Stimulated activated CD8-positive, alpha-beta memory T cell treated with anti-CD3 and anti-CD28 coated beads, Interleukin-7, amount 100 ng/mL, for 48 hours (primary cell): ENCODE results near the gene GOLGA3.

ENCODE experiments used
- DNase-seq, 2 donors: peaks; one replicate each; pipeline ENCODE4 v3.0.0-alpha.2; 2020; ENCODE audit warnings: low read depth in 1 of 2; ENCODE audit errors: extremely low read depth in 1 of 2

Gene GOLGA3

DNA sequence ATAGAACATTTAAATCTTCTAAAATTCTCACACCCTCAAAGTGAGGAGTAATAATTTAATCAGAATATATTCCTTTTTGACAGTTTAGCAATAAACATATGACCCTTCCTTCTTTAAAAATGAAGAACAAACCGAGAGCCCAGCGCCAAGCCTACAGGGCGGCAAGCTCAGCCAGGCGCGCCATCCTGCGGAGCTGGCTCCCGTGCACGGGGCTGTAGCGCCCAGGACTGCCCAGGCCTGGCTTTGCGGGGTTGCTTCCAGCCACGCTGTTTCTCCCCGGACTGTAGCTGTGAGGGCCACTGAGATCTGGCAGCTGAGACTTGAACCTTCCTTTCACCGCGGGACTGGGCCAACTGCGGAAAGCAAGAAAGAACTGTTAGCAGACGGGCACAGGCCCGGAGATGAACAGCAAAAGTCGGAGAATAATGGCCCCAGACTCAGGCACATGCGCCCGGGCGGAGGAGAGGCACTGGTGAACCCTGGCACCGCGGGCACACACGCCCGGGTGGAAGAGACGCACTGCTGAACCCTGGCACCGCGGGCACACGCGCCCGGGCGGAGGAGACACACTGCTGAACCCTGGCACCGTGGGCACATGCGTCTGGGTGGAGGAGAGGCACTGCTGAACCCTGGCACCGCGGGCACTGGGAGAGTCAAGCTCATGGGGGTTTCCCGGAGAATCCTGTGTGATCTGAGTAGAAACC lies 101.4 kb downstream of the GOLGA3 start:
- no peak for DNase-seq

DNA sequence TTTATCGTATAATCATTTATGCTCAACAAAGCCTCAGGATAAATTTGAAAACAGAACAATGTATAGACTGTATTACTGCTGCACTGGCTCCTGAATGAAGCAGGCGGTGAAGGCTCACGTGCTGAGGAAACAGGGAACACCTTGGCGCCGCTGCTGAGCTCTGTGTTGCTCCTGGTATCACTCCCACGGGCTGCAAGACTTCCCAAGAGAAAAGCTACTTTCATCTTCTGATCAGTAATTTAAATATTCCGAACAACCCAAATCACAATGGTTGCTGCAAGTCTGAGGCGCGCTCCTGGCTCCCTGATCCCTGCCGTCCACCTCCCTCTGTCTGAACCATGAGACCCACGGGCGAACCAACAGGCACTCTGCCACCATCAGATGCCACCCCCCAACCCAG lies 102.3 kb downstream of the GOLGA3 start:
- DNase-seq: no peak

DNA sequence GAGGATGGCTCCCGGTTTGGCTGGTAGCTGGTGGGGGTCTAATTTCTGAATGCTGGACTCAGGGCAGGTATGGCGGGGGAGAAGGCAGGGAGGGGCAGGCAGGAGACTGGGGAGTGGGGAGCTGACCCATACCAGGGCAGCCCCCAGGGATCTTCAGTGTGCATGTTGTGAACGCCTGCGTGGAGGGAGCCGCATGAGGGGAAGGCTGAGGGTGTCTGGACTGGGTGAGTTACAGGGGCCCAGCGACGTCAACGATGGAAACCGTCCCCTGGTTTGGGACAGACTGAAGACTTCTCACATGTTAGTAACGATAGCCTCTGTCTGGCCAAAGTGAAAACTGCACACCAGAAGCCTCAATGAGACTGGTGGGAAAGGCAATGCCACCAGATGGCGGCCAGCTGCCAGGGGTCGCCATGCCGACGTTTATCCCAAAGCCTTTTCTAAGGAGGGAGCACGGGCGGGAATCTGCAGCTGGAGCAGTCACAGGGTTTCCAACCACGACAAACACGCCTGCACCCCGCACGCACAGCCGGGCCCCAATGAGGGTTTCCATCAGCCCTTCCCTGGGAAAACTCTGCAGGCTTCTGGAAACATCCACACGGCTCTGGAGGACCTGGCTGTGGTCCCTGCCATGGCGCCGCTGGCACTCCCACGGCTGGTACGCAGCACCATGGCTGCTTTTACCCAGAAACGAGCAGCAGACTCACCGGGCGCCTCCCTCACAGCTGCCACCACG lies 104.0 kb downstream of the GOLGA3 start:
- no peak for DNase-seq

DNA sequence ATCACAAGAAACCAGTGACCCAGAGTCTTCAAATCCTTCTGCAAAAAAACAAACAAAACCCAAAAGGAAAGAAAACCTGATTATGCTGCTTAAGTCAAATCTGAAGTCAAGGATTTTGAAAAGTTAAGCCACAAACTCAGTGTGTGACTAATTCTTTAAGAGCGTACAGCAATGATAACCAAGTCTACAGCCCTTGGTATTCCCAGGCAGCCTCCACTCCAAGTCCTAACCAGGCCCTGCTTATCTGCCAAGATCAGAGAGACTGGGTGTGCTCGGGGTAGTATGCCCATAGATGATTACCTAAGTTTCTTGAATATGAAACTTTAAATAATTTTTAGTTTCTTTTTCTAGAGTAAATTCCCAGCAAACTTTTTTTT lies 104.9 kb downstream of the GOLGA3 start:
- DNase-seq: no peak

DNA sequence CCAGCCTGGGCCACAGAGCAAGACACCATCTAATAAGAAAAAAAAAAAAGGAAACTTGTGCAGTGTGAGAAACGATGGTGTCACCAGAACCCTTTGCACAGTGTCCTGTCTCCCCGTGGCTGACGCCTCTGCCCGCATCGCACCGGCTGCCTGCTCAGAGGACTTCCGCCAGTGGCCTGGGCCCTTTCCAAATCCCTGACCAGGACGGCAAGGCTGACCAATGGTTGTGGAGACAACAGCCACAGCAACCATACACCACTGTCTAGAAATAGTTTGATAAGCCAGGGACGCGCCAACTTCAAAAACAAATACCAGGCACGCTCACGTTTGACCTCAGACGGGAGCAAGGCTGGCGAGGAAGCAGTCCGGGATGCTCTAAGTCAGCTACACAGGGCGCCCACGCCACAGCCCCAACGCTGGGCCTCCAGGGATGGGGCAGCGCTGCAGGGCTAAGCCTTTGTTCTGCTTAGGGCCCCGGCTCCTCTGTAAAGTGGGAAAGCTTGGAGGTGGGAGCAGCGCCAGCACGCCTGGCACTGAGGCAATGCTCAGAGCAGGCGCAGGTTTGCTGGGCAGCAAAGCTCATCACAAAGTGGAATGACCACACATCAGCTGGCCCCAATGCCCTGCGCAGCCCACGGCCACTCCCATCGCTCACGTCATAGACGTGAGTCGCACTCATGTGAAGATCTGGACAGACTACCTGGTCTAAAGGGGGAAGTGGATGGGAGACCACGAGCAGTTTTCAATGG lies 105.5 kb downstream of the GOLGA3 start:
- DNase-seq: no peak

DNA sequence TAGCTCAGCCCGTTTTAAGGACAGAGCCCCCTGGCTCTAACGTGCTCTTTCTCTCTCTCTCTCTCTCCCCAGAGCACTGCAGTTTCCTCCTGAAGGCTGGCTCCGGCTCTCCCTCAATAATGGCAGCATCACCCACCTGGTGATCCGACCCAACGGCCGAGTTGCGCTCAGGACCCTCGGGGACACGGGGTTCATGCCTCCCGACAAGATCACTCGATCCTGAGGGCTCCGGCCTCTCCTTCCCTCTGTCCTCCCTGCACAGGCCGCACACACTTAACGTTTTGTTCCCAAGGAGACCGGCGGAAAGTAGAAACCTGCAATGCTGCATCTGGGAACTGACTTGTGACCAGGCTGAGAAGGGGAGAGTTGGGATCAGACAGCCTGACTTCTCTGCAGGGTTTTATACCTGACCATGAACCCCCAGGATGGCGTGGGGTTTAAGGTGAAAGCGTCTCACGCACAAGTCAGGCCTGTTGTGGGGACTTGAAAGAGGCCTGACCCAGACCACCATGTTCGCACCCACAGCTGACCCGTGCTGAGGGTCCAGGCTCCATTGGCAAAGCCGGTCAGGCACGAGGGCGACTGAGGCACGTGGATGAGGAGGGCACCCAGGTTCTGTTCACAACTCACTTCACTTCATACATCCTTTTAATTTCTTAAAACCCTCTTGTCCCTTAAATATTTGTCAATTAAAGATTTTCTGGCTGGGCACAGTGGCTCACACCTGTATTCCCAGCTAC lies 107.9 kb downstream of the GOLGA3 start:
- DNase-seq: no peak

DNA sequence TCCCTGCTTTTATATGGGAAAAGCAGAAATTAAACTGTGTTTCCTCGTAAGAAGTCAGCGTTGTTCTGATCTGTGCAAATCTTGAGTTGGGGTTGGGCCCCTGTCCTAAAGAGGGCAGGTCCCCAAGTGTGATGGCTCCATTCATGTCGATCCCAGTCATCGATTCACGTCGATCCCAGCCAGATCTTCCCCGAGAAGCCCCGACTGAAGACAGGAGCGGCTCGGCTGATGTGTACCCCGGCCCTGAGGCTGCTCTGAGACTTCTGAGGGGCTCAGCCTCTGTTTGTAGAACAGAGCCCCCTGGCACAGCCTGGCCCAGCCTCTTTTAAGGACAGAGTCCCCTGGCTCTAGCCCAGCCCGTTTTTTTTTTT lies 108.7 kb downstream of the GOLGA3 start:
- no peak for DNase-seq

DNA sequence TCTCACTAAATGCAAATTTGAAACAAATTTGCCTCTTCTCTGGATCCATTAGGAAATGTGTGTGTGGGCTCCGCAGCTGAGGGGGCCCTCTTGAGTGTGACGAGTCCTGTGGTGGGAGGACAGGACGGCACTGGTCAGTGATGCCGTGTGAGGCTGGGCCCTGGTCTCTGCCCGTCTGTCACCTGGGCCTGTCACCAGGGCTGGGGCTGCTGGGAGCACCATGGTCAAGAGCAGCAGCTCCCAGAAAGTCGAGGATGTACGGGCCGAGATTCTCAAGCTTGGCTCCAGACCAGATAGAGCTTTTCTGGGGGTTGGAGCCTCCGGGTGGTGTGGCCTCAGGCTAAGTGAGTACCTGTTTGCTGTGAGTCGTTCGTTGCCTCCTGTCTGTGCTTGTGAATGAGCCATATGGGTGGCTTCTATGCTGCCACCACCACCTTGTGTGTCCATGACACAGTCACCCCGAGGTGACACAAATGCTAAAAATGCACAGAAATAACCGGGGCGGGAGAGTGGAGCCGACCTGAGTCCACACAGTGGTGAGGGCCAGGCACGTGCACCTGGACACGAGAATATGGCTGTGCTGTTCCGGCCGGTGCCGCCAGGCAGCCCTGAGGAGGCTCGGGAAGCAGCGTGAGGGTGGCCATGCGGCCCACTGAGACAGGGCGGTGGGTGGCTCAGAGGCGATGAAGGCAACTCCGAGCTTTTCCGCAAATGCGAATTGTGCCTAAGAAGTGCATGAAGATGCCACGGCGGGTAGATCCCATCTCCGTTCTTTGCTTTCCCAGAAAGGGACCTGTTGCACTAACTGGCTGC lies 109.3 kb downstream of the GOLGA3 start:
- DNase-seq: no peak
